DMS 273 treated with DMSO at 0.1 percent for 48 hours (cell line): Measurements from ENCODE around the gene ZDHHC3.

Source experiments
- DNase-seq: peaks from one replicate; lab custom pipeline; 2025; lab: John Stamatoyannopoulos, UW

Gene ZDHHC3

DNA sequence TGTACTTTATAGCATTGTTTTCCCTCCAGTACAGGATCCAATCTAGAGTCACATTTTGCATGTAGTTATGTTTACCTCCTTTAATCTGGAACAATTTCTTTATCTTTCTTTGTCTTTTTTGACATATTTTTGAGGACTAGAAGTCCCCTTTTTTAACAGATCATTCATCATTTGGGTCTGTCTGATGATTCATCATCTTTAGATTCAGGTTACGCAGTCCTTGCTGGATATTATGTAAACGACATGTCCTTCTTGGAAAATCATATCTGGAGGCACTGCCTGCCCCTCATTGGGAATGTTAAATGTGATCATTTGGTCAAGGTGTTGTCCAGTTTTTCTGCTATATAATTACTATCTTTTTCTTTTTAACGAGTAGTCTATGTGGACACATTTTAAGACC, 83.3 kb downstream of the ZDHHC3 start:
- no peak for DNase-seq

DNA sequence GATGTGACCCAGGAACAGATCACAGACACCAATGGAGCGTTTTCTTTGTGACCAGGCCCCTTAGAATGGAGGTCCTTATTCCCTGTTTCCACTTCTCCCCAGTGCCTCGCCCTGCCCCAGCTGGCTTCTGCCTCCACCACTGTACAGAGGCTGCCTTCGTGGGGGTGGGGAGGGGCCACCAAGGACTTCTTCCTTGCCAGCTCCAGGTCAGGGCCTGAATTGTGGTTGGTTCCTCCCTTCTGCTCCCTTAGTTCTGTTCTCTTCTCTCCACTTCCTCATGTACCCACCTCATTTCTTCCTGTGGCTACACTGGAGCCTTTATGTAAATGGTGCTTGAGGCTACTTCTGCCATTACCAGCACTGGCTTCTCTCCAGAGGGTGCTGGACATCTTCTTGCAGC, 85.1 kb downstream of the ZDHHC3 start:
- no peak for DNase-seq

DNA sequence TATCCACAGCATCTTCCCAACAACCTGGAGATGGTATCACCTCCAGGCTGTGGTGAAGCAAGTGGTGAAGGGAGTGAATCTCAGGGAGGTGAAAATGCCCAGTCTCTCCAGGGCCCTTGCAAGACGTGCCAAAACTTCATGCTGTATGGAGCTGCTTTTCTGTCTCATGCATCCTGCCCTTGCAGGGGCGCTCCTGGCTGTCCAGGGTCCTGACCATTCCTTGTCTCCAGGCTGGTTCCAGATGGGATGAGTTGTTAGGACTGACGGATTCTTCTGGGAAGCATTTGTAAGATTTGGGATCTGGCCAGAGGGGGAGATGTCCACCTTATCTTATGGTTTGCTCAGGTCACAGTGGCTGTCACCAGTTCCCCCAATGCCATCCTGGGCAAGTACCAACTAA, 85.7 kb downstream of the ZDHHC3 start:
- DNase-seq = no peak

DNA sequence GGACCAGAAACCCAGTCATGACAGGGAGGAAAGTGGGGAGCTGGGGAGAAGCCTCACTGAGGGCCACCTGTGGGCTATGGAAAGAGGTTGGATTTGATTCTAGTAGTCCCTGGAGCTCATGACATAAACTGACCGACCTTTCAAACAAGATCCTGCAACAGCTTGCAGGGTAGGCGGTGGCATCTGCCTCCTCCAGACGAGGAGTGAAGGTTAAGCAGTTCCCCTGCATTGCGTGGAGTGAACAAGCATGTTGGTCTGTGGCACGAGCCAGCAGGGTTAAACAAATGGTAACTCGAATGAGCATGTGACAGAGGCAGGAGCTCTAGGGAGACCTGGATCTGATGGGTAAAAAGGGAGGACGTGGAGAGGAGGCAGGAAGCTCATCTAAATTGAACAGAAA, 88.9 kb downstream of the ZDHHC3 start:
- DNase-seq = no peak

DNA sequence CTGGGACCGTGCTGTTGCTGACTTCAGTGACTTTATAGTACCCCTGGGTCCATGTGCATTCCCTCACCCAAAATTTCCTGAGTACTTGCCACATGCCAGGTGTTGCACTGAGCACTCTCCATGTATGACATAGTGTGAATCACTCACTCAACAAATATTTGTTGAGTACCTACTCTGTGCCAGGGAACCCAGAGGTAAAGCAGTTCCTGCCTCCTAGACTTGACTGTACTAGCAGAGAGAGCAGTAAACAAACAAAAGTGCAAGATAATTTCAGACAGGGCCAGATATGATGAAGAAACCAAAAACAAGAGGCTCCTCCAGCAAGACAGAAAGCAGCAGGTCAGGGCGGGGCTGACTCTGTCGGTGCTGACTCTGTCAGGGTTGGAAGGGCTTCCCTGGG, 89.4 kb downstream of the ZDHHC3 start:
- no peak for DNase-seq

DNA sequence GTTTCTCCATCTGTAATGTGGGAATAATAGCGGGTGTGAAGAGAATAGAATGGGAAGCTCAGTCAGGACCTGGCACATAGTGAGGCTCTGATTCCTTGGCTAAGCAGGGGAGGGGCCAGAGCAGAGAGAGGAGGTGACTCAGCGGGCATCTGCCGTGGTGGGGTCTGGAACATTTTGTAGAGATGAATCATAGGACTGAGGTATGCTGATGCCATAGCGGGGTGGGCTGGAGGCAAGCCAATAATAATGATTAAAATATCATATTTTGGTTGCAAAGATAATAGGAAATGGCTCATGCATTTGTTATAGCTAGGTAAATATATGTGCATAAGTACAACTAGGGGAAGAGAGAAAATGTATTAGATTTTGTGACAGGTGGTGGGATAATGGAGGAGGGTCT, 90.4 kb downstream of the ZDHHC3 start:
- no peak for DNase-seq

DNA sequence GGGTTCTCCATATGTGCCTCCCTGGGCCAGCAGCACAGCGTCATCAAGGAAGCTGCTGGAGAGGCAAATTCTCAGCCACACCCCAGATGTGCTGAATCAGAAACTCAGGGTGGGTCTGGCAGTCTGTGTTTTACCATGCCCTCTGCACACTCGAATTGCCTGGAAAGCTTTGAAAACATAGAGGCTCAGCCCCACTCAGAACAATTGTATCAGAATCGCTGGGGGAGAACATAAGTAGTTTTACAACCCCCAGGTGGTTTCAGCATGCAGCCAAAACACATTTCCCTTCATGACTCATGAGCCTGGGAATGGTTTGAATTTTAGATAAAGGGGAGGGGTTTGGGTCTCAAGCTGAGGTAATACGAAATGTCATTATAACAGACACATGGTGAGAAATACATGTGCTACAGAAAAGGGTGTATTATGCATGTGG, 92.0 kb downstream of the ZDHHC3 start:
- peak; percentile 7 for DNase-seq

DNA sequence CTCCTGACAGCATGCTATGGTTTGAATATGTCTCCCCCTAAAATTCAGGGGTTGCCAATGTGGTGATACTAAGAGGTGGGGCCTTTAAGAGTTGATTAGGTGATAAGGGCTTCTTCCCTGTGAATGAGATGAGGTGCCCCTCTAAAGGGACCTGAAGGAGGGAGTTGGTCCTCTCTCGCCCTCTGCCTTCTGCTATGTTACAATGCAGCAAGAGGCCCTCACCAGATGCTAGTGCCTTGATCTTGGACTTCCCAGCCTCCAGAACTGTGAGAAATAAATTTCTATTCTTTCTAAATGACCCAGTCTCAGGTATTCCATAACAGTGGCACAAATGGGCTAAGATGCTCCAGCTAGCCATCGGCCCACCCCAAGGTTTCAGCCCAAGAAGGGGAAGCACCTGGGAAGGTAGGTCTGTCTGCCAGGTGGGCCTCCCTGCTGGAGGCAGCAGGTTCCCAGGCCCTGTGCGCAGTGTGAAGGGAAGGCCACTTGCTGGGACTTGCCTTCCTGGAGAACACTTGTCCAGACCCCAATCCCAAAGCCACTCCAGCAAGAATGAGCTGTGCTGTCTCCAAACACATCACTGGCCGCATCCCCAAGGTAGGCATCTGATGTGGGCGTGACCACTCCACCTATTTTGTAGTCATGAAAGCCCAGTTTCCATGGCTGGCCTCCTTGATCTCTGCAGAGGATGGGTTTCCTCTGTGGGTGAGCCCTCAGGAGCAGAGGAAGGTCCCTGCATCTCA, 92.6 kb downstream of the ZDHHC3 start:
- DNase-seq = no peak

DNA sequence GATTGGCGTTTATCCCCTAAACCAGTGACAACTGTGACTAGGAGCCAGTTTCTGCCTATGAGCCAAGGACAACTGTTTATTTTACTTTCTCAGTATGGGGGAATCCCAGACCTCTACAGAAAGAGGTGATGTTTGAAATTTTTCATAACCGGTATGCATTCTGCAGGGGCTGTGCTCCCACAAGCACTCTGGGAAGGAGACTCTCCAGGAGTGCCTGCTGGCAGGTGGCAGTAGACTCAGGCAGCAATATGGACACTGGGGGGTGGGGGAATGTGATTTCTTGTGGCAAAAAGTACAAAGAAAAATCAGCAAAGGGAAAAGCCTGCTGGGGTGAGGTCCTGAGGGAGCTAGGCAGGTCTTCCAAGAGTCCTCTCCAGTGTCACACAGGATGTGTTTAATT, 95.7 kb downstream of the ZDHHC3 start:
- no peak for DNase-seq

DNA sequence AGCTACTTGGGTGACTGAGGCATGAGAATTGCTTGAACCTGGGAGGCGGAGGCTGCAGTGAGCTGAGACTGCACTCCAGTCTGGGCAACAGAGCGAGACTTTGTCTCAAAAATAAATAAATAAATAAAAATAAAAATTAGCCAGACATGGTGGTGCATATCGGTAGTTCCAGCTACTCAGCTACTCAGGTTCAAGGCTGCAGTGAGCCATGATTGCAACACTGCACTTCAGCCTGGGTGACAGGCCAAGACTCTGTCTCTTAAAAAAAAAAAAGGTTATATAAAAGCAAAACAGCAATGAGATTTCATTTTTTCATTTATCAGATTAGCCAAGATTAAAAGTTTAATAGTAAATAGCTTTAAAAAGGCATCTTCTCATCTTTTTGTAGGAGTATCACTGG, 98.6 kb downstream of the ZDHHC3 start:
- no peak for DNase-seq

DNA sequence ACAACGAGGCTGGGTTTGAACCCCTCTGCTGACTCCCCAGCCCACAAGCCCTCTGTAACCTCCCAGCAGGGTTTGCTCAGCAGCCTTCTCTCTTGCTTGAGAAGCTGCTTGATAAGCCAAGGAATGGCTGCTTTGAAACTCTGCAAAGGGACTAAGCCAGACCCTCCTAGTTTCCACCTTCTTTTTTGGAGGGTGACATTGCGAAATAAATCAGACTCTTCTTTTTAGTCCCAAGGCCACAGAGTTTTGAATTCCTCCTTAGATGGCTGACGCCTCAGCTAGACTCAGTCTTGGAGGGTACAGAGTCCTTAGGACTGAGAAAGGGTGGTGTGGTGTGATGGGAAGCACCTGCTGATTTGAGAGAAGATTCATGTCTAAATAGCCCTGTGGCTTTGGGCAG, 100.4 kb downstream of the ZDHHC3 start:
- no peak for DNase-seq
